Activated CD4-positive, alpha-beta memory T cell treated with anti-CD3 and anti-CD28 coated beads for 36 hours (primary cell): ENCODE measurements around the gene SRPK2. TPM values are rescaled to one million over a fixed set of nuclear protein-coding genes. Genes with fewer than 3 reads are reported as not detected.
"Not testable (repeated sequence)": the region's sequence is repeated elsewhere in the genome, so short reads cannot be mapped to it uniquely, and the experiment has no call there.

Source experiments
- CTCF ChIA-PET: fragments of 350-600 bp; sonication (Branson Sonifier 250); formaldehyde crosslinking; loops from one replicate; lab custom pipeline; 2021; ENCODE audit warnings: antibody characterized with exemption, inconsistent platforms; lab: Charles Lee
- POLR2A ChIA-PET: fragments of 350-600 bp; sonication (Branson Sonifier 250); formaldehyde crosslinking; loops from one replicate; lab custom pipeline; 2021; ENCODE audit warnings: antibody characterized with exemption; lab: Charles Lee
- DNase-seq: peaks from one replicate; pipeline ENCODE4 v3.0.0-alpha.2; 2020
- H3K27ac Mint-ChIP-seq: one replicate; pipeline ENCODE4 v1.8.0; 2021; ENCODE audit warnings: mixed read lengths
- H3K27me3 Mint-ChIP-seq: one replicate; pipeline ENCODE4 v1.8.0; 2021; ENCODE audit warnings: mixed read lengths
- H3K36me3 Mint-ChIP-seq: one replicate; pipeline ENCODE4 v1.8.0; 2021; ENCODE audit warnings: mixed read lengths
- H3K4me1 Mint-ChIP-seq: one replicate; pipeline ENCODE4 v1.8.0; 2021; ENCODE audit warnings: low read depth, mixed read lengths
- H3K4me3 Mint-ChIP-seq: one replicate; pipeline ENCODE4 v1.8.0; 2021; ENCODE audit warnings: mild to moderate bottlenecking, mixed read lengths
- H3K9me3 Mint-ChIP-seq: one replicate; pipeline ENCODE4 v1.8.0; 2021; ENCODE audit warnings: mixed read lengths
- intact Hi-C: fragments of 100-400 bp; cut with micrococcal nuclease; formaldehyde crosslinking; loops from one replicate; pipeline ENCODE4 v1.15.1; 2023
- total RNA-seq, 2 experiments: library from RNA; stranded (reverse); gene quantifications; one replicate each; pipeline ENCODE4 v1.2.3, GENCODE V29; 2021

Gene SRPK2
- total RNA-seq, 2 experiments from 2014 or later: 39.1 to 40.6 TPM

DNA sequence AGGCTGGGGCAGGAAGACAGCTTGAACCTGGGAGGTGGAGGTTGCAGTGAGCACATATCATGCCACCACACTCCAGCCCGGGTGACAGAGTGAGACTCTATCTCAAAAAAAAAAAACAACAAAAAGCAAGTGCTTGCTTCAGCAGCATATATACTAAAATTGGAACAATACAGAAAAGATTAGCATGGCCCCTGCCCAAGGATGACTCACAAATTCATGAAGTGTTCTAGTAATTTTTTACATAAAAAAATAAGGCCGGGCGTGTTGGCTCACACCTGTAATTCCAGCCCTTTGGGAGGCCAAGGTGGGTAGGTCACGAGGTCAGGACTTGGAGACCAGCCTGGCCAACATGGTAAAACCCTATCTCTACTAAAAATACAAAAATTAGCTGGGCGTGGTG is 56.1 kb downstream of the SRPK2 start:
- H3K36me3 Mint-ChIP-seq, intact Hi-C loops, DNase-seq, H3K9me3 Mint-ChIP-seq, H3K27me3 Mint-ChIP-seq, POLR2A ChIA-PET, H3K27ac Mint-ChIP-seq, H3K4me3 Mint-ChIP-seq: not testable (repeated sequence)
- peaks cover 22% of the 10 kb centered on the region for H3K4me1 Mint-ChIP-seq
- CTCF ChIA-PET: interaction anchor here (1.1 kb wide), 1 partner anchor 65 kb away, joined by 3 read pairs; no protein-coding TSS in a partner anchor

DNA sequence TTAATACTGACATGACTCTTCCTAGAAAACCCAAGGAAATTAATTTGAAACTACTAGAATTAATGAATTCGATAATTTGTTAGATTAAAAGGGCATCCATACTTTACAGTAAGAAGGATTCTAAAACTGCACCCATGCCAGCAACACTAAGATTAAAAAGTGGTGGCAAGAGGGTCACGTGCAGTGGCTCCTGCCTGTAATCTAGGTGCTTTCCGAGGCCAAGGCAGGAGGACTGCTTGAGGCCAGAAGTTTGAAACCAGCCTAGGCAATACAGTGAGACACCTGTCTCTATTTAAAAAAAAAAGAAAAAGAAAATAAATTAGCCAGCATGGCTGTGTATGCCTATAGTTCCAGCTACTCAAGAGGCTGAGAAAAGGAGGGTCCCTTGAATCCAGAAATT is 58.2 kb downstream of the SRPK2 start:
- H3K9me3 Mint-ChIP-seq: no peaks in the 10 kb centered on the region
- intact Hi-C loops: no loop called here
- H3K4me1 Mint-ChIP-seq: peaks cover 37% of the 10 kb centered on the region
- H3K27me3 Mint-ChIP-seq: no peaks in the 10 kb centered on the region
- H3K36me3 Mint-ChIP-seq: no peaks in the 10 kb centered on the region
- ChIA-PET POLR2A (no interaction called here), CTCF (no interaction called here)
- no peak overlapping the region for H3K4me3 Mint-ChIP-seq
- no peak overlapping the region for H3K27ac Mint-ChIP-seq
- no peak for DNase-seq

DNA sequence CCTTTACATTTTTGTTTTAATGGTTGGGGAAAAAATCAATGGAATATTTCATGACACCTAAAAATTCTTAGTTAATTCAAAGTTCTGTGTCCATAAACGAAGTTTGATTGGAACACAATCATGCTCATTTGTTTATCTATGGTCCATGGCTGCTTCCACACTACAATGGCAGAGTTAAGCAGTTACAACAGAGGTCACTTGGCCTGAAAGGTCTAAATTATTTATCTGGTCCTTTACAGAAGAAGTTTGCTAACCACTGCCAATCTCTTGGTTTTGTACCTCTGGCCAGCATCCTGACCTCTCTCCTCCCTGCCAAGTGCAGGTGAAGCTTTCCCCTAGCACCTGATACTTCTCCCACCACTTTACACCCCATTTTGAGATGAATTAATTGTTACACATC is 61.5 kb downstream of the SRPK2 start:
- no peak for DNase-seq
- no peak overlapping the region for H3K4me3 Mint-ChIP-seq
- H3K9me3 Mint-ChIP-seq: no peaks in the 10 kb centered on the region
- H3K4me1 Mint-ChIP-seq: peaks cover 43% of the 10 kb centered on the region
- H3K36me3 Mint-ChIP-seq: peaks cover 3% of the 10 kb centered on the region
- ChIA-PET CTCF (interaction anchor here (1.1 to 1.5 kb wide), 2 partner anchors 42 to 174 kb away, joined by 3 to 5 read pairs; no protein-coding TSS in a partner anchor), POLR2A (interaction anchor here (0.6 kb wide), 1 partner anchor 316 kb away, joined by 3 read pairs; no protein-coding TSS in a partner anchor)
- intact Hi-C loops: no loop called here
- no peaks in the 10 kb centered on the region for H3K27me3 Mint-ChIP-seq
- no peak overlapping the region for H3K27ac Mint-ChIP-seq

DNA sequence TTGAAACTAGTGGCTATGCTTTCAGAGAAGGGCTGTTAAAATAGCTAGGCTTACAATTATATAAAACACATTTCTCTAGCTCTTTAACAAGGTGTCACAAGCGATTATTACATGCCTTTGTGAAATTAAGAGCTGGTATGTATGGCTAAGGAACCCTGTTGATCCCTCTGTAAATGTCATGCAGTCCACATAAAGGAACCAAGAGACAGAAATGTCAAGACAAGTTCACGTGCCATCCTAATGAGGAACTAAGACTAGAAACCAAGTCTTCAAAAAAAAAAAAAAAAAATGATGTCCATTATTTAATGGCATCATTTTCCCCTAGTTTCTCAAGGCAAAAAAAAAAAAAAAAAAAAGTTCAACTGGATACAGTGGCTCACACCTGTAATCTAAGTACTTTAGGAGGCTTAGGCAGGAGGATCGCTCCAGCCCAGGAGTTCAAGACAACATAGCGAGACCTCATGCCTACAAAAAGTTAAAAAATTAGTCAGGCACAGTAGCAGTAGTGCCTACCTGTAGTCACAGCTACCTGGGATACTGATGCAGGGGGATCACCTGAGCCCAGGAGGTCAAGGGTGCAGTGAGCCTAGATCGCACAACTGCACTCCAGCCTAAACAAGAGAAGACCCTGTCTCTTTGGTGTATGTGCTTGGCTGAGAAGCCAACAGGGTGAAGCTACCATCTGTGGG is 63.4 kb downstream of the SRPK2 start:
- H3K4me3 Mint-ChIP-seq: no peak overlapping the region
- H3K27ac Mint-ChIP-seq: no peak overlapping the region
- DNase-seq: no peak
- H3K27me3 Mint-ChIP-seq: no peaks in the 10 kb centered on the region
- CTCF ChIA-PET: interaction anchor here (0.5 kb wide), 1 partner anchor 50 kb away, joined by 3 read pairs; no protein-coding TSS in a partner anchor
- peaks cover 9% of the 10 kb centered on the region for H3K36me3 Mint-ChIP-seq
- intact Hi-C loops: no loop called here
- peaks cover 37% of the 10 kb centered on the region for H3K4me1 Mint-ChIP-seq
- H3K9me3 Mint-ChIP-seq: no peaks in the 10 kb centered on the region
- POLR2A ChIA-PET: no interaction called here

DNA sequence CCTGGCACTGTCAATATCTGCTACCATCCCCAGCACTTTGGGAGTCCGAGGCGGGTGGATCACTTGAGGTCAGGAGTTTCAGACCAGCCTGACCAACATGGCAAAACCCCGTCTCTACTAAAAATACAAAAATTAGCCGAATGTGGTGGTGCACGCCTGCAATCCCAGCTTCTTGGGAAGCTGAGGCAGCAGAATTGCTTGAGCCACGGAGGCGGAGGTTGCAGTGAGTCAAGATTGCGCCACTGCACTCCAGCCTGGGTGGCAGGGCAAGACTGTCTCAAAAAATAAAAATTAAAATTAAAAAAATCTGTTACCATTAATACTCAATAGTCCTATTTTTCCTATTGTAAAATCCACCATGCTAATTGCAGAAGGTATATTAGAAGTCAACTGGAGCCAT is 64.1 kb downstream of the SRPK2 start:
- H3K27ac Mint-ChIP-seq, H3K9me3 Mint-ChIP-seq, H3K36me3 Mint-ChIP-seq, H3K4me3 Mint-ChIP-seq, DNase-seq, intact Hi-C loops, POLR2A ChIA-PET, H3K27me3 Mint-ChIP-seq: not testable (repeated sequence)
- peaks cover 43% of the 10 kb centered on the region for H3K4me1 Mint-ChIP-seq
- CTCF ChIA-PET: interaction anchor here (1.3 kb wide), 1 partner anchor 10 kb away, joined by 5 read pairs; no protein-coding TSS in a partner anchor

DNA sequence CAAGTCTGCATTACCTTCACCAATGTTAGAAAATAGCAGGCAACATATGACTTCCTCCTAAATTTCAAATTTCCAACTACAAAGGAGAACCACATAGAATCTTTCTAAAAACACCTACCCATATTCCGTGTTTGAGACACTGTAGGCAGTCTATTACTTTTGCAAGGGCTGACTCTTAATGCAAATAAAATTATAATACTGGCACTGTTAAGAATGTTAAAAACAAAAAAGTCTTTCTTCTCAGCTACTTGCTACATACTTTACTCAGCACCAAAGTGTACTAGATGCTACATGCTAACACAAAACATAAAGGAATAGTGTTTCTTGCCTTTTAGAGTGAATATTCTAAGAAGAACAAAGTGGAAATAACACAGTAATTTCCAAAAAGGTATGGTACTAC is 65.4 kb downstream of the SRPK2 start:
- CTCF ChIA-PET: interaction anchor here (1.3 kb wide), 1 partner anchor 11 kb away, joined by 5 read pairs; no protein-coding TSS in a partner anchor
- H3K36me3 Mint-ChIP-seq: peaks cover 9% of the 10 kb centered on the region
- H3K4me1 Mint-ChIP-seq: peaks cover 42% of the 10 kb centered on the region
- H3K27ac Mint-ChIP-seq: no peak overlapping the region
- POLR2A ChIA-PET: no interaction called here
- intact Hi-C loops: no loop called here
- no peaks in the 10 kb centered on the region for H3K27me3 Mint-ChIP-seq
- H3K9me3 Mint-ChIP-seq: no peaks in the 10 kb centered on the region
- DNase-seq: no peak
- no peak overlapping the region for H3K4me3 Mint-ChIP-seq

DNA sequence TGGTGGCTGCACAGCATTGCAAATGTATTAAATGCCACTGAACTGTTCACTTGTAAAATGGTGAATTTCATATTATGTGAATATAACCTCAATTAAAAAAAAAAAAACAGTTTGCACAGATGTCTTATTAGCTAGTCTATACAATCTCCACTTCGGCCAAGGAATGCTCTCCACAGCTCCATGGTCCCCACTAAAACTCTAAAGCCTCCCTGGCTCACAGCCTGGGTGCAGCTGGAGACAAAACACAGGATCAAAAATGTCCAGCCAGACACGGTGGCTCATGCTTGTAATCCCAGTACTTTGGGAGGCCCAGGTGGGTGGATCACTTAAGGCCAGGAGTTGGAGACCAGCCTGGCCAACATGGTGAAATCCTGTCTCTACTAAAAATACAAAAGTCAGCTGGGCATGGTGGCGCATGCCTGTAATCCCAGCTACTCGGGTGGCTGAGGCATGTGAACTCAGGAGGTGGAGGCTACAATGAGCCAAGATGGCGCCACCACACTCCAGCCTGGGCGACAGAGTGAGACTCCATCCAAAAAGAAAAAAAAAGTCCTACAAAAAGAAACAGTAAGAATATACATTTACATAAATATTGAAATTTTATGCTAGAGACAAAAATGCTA is 66.0 kb downstream of the SRPK2 start:
- H3K4me3 Mint-ChIP-seq: no peak overlapping the region
- H3K4me1 Mint-ChIP-seq: peaks cover 40% of the 10 kb centered on the region
- H3K36me3 Mint-ChIP-seq: peaks cover 9% of the 10 kb centered on the region
- intact Hi-C loops: no loop called here
- POLR2A ChIA-PET: interaction anchor here (0.6 kb wide), 2 partner anchors 14 to 165 kb away, joined by 3 read pairs; no protein-coding TSS in a partner anchor
- H3K27me3 Mint-ChIP-seq: no peaks in the 10 kb centered on the region
- CTCF ChIA-PET: no interaction called here
- no peak for DNase-seq
- no peaks in the 10 kb centered on the region for H3K9me3 Mint-ChIP-seq
- no peak overlapping the region for H3K27ac Mint-ChIP-seq

DNA sequence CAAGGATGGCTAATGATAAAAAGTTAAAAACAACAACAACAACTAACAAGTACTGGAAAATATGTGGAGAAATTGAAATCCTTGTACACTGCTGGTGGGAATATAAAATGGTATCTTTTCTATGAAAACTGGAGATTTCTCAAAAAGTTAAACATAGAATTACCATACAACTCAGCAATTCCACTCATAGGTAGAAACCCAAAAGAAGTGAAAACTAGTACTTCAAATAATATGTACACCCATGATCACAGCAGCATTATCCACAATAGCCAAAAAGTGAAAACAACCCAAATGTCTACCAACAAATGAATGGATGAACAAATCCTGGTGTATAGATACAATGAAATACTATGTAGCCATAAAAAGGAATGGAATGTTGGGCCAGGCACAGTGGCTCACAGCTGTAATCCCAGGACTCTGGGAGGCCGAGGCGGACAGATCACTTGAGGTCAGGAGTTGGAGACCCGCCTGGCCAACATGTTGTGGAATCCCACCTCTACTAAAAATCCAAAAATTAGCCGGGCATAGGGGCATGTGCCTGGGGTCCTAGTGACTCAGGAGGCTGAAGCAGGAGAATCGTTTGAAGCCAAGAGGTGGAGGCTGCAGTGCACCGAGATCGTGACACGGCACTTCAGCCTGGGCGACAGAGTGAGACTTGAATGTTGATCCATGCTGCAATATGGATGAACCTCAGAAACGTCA is 66.8 kb downstream of the SRPK2 start:
- DNase-seq: no peak
- no peak overlapping the region for H3K27ac Mint-ChIP-seq
- no peaks in the 10 kb centered on the region for H3K27me3 Mint-ChIP-seq
- H3K4me1 Mint-ChIP-seq: peaks cover 39% of the 10 kb centered on the region
- ChIA-PET CTCF (no interaction called here), POLR2A (no interaction called here)
- no peaks in the 10 kb centered on the region for H3K9me3 Mint-ChIP-seq
- intact Hi-C loops: no loop called here
- peaks cover 9% of the 10 kb centered on the region for H3K36me3 Mint-ChIP-seq
- H3K4me3 Mint-ChIP-seq: no peak overlapping the region

DNA sequence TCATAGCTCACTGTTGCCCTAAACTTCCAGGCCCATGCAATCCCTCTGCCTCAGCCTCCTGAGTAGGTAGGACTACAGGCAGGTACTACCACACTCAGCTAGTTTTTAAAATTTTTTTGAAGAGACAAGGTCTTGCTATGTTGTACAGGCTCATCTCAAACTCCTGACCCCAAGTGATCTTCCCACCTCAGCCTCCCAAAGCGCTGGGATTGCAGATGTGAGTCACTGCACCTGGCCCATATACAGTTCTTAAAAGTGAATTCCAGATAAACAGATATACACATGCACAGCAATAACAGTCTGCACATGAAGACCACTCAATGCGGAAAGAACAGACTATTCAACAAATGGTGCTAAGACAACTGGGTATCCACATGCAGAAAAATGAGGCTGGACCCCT is 67.8 kb downstream of the SRPK2 start:
- no peak for DNase-seq
- ChIA-PET CTCF (no interaction called here), POLR2A (no interaction called here)
- intact Hi-C loops: no loop called here
- Mint-ChIP-seq H3K36me3 (peaks cover 9% of the 10 kb centered on the region), H3K4me1 (peaks cover 40% of the 10 kb centered on the region), H3K27ac (no peak overlapping the region), H3K9me3 (no peaks in the 10 kb centered on the region), H3K27me3 (no peaks in the 10 kb centered on the region), H3K4me3 (no peak overlapping the region)

DNA sequence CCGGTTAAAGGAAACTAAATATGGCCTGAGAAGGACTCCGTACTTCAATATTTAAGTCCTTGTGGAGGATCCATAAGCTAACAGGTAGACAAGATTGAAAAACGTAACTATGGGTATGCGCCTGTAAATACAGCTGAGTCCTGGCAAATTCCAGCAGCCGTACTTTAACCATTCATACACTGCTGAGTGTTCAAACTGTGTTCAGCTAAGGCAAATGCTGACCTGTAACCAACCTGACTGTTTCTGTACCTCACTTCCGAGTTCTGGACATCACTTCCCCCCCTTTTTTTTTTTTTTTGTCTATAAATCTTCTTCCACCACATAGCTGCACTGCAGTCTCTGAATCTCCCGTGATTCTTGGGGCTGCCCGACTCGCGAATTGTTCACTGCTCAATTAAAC is 69.1 kb downstream of the SRPK2 start:
- POLR2A ChIA-PET: interaction anchor here (0.6 kb wide), 1 partner anchor 38 kb away, joined by 3 read pairs; no protein-coding TSS in a partner anchor

DNA sequence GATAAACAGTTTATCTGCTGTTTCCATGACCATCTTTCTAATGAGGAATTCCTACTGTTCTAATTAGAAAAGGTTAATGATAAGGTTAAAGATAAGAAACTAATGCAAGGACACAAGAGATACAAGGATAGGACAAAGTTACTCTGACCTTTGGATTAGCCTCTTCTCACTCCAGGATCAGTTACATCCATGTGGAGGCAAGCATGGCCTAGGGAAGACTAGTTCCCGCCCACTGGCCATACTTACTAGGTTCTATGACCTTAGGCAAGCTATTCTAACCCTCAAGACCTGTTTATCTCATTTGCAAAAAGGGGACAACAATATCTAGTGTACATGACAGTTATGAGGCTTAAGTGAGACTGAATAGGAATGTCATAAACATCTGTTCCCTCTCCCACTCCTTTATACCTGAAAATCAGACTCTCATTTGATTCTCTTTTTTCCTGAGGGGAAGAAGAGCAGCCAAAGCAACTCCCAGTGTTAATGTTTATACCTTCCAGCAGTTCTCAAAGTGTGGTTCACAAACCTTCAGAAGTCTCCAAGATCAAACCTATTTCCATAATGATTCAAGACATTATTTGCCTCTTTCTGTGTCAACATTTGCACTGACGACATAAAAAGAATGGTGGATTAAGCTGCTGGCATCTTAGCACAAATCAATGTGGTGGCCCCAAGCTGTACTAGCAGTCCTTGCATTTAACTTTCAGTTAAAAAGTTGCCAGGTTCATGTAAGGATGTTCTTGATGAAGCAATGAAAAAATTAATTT is 72.0 kb downstream of the SRPK2 start:
- Mint-ChIP-seq H3K36me3 (peaks cover under 1% of the 10 kb centered on the region), H3K9me3 (no peaks in the 10 kb centered on the region), H3K4me1 (peaks cover 34% of the 10 kb centered on the region), H3K27ac (no peak overlapping the region), H3K27me3 (no peaks in the 10 kb centered on the region), H3K4me3 (no peak overlapping the region)
- CTCF ChIA-PET: no interaction called here
- intact Hi-C loops: no loop called here
- POLR2A ChIA-PET: no interaction called here
- DNase-seq: no peak

More for the DNA sequence above, 69.1 kb downstream of the SRPK2 start:
- Mint-ChIP-seq H3K4me3 (no peak overlapping the region), H3K9me3 (no peaks in the 10 kb centered on the region), H3K36me3 (peaks cover 9% of the 10 kb centered on the region), H3K4me1 (peaks cover 45% of the 10 kb centered on the region), H3K27me3 (no peaks in the 10 kb centered on the region), H3K27ac (no peak overlapping the region)
- intact Hi-C loops: no loop called here
- CTCF ChIA-PET: no interaction called here
- no peak for DNase-seq
